IMR-90 (cell line): ENCODE data around the gene UNC13B. TPM values are rescaled to one million over a fixed set of nuclear protein-coding genes. Genes with fewer than 3 reads are reported as not detected.

Experiments
- ATAC-seq: fragments of 200-7000 bp; cut with Tn5 transposase; 2 replicates; pipeline ENCODE4 v1.9.1; 2020; ENCODE audit warnings: low read depth, mild to moderate bottlenecking, moderate library complexity
- BruUV-seq: library from RNA; stranded (reverse); fragments of 400-500 nt; replicated peaks from 2 replicates; lab custom pipeline; 2021; lab: Mats Ljungman, UMichigan
- CTCF ChIA-PET: fragments of 300-600 bp; formaldehyde crosslinking; extraction: SDS; loops from one replicate; lab custom pipeline; 2021; ENCODE audit warnings: antibody characterized with exemption; lab: Yijun Ruan, JAX
- POLR2A ChIA-PET: fragments of 300-600 bp; sonication (Branson Sonifier 250); formaldehyde crosslinking; loops from one replicate; lab custom pipeline; 2022; ENCODE audit warnings: antibody characterized with exemption; ENCODE audit not compliant: unreplicated experiment; lab: Charles Lee
- DNase-seq: peaks from one replicate; pipeline ENCODE4 v3.0.0; 2013
- H2AFZ ChIP-seq: replicated peaks from 2 replicates; pipeline ENCODE3; 2013; ENCODE audit warnings: low read length, mild to moderate bottlenecking; ENCODE audit not compliant: poor library complexity
- H2AK5ac ChIP-seq: 2 replicates; pipeline ENCODE4 v1.6.1; 2013; ENCODE audit warnings: low read depth, low read length, inconsistent platforms
- H2AK9ac ChIP-seq: replicated peaks from 2 replicates; pipeline ENCODE3; 2013; ENCODE audit warnings: mild to moderate bottlenecking, low read depth, low read length, moderate library complexity; ENCODE audit not compliant: poor library complexity
- H2BK120ac ChIP-seq: 2 replicates; pipeline ENCODE4 v1.6.1; 2013; ENCODE audit warnings: low read depth, low read length, inconsistent platforms
- H2BK15ac ChIP-seq: 3 replicates; pipeline ENCODE4 v1.6.1; 2013; ENCODE audit warnings: low read depth, low read length, inconsistent platforms
- H2BK20ac ChIP-seq: 2 replicates; pipeline ENCODE4 v1.6.1; 2013; ENCODE audit warnings: low read depth, mild to moderate bottlenecking, inconsistent platforms, low read length, moderate library complexity
- H2BK5ac ChIP-seq: 2 replicates; pipeline ENCODE4 v1.6.1; 2013; ENCODE audit warnings: mild to moderate bottlenecking, low read depth, low read length, inconsistent platforms; ENCODE audit not compliant: poor library complexity, severe bottlenecking
- H3K14ac ChIP-seq: replicated peaks from 2 replicates; pipeline ENCODE4 v1.6.1; 2013; ENCODE audit warnings: low read depth, low read length, inconsistent platforms
- H3K18ac ChIP-seq: 2 replicates; pipeline ENCODE4 v1.6.1; 2013; ENCODE audit warnings: low read depth, low read length, control low read depth
- H3K23ac ChIP-seq: 2 replicates; pipeline ENCODE4 v1.6.1; 2013; ENCODE audit warnings: low read depth, low read length, inconsistent platforms
- H3K27ac ChIP-seq: 2 replicates; pipeline ENCODE4 v1.5.1; 2013; ENCODE audit warnings: mild to moderate bottlenecking, control low read depth, low read length; ENCODE audit not compliant: insufficient read depth
- H3K27me3 ChIP-seq: 2 replicates; pipeline ENCODE4 v1.6.1; 2013; ENCODE audit warnings: low read length; ENCODE audit not compliant: control insufficient read depth, insufficient read depth
- H3K36me3 ChIP-seq: 2 replicates; pipeline ENCODE4 v1.6.1; 2013; ENCODE audit warnings: low read length, mixed read lengths; ENCODE audit not compliant: control insufficient read depth, insufficient read depth
- H3K4ac ChIP-seq: 2 replicates; pipeline ENCODE4 v1.6.1; 2013; ENCODE audit warnings: low read depth, low read length, inconsistent platforms
- H3K4me1 ChIP-seq: 2 replicates; pipeline ENCODE4 v1.6.1; 2013; ENCODE audit warnings: low read length, mixed read lengths; ENCODE audit not compliant: control insufficient read depth, insufficient read depth
- H3K4me2 ChIP-seq: 2 replicates; pipeline ENCODE4 v1.6.1; 2013; ENCODE audit warnings: low read depth, mild to moderate bottlenecking, control low read depth, low read length, moderate library complexity
- H3K4me3 ChIP-seq: 2 replicates; pipeline ENCODE4 v1.5.1; 2013; ENCODE audit warnings: low read depth, mild to moderate bottlenecking, control low read depth, low read length, moderate library complexity; ENCODE audit not compliant: insufficient read depth
- H3K56ac ChIP-seq: 2 replicates; pipeline ENCODE4 v1.6.1; 2013; ENCODE audit warnings: low read length, inconsistent platforms; ENCODE audit not compliant: insufficient read depth; ENCODE audit errors: extremely low read depth
- H3K79me1 ChIP-seq, 2 experiments: 2 replicates each; pipeline ENCODE4 v1.6.1; 2013; ENCODE audit warnings: low read length in 2 of 2, inconsistent platforms in 1 of 2, low read depth in 1 of 2
- H3K9ac ChIP-seq: 2 replicates; pipeline ENCODE4 v1.6.1; 2013; ENCODE audit warnings: low read depth, low read length, control low read depth
- H3K9me1 ChIP-seq: 2 replicates; pipeline ENCODE4 v1.6.1; 2013; ENCODE audit warnings: low read length, inconsistent platforms; ENCODE audit not compliant: insufficient read depth
- H3K9me3 ChIP-seq: 2 replicates; pipeline ENCODE4 v1.6.1; 2013; ENCODE audit warnings: low read length; ENCODE audit not compliant: control insufficient read depth, insufficient read depth
- H4K20me1 ChIP-seq: 2 replicates; pipeline ENCODE4 v1.6.1; 2013; ENCODE audit warnings: low read length, inconsistent platforms; ENCODE audit not compliant: insufficient read depth
- H4K5ac ChIP-seq: 2 replicates; pipeline ENCODE4 v1.6.1; 2013; ENCODE audit warnings: mild to moderate bottlenecking, low read depth, low read length, control low read depth
- H4K8ac ChIP-seq, 2 experiments: 2 replicates each; pipeline ENCODE4 v1.6.1; 2013; ENCODE audit warnings: low read depth in 2 of 2, low read length in 2 of 2, control low read depth in 1 of 2, inconsistent platforms in 1 of 2
- H4K91ac ChIP-seq: 2 replicates; pipeline ENCODE4 v1.6.1; 2013; ENCODE audit warnings: low read depth, low read length, inconsistent platforms; ENCODE audit not compliant: insufficient read depth
- BHLHE40 ChIP-seq: fragments of 150-350 bp; IDR thresholded peaks from 2 replicates; pipeline ENCODE4 v1.6.1; 2016; ENCODE audit warnings: mild to moderate bottlenecking, low read depth, low read length
- CEBPB ChIP-seq: IDR thresholded peaks from 2 replicates; pipeline ENCODE4 v1.6.1; 2012; ENCODE audit warnings: low read depth, low read length, improper control_type of control experiment
- CHD1 ChIP-seq: IDR thresholded peaks from 2 replicates; pipeline ENCODE4 v1.6.1; 2012; ENCODE audit warnings: low read depth, low read length, improper control_type of control experiment
- CTCF ChIP-seq: conservative IDR thresholded peaks from 2 replicates; pipeline ENCODE4 v1.5.1; 2012; ENCODE audit warnings: mild to moderate bottlenecking, low read depth, low read length, improper control_type of control experiment
- ELK1 ChIP-seq: fragments of 150-350 bp; IDR thresholded peaks from 2 replicates; pipeline ENCODE4 v1.6.1; 2016; ENCODE audit warnings: low read depth, mild to moderate bottlenecking, low read length, moderate library complexity, borderline replicate concordance
- FOS ChIP-seq: fragments of 150-350 bp; IDR thresholded peaks from 2 replicates; pipeline ENCODE4 v1.6.1; 2016; ENCODE audit warnings: low read depth, low read length
- MAFK ChIP-seq: IDR thresholded peaks from 2 replicates; pipeline ENCODE4 v1.6.1; 2012; ENCODE audit warnings: low read depth, low read length, improper control_type of control experiment
- MAZ ChIP-seq: IDR thresholded peaks from 2 replicates; pipeline ENCODE4 v1.6.1; 2012; ENCODE audit warnings: low read depth, mild to moderate bottlenecking, low read length, improper control_type of control experiment, moderate library complexity, borderline replicate concordance
- MXI1 ChIP-seq: IDR thresholded peaks from 2 replicates; pipeline ENCODE4 v1.6.1; 2012; ENCODE audit warnings: low read depth, mild to moderate bottlenecking, low read length, moderate library complexity, borderline replicate concordance
- NFE2L2 ChIP-seq: fragments of 150-350 bp; IDR thresholded peaks from 2 replicates; pipeline ENCODE4 v1.6.1; 2016; ENCODE audit warnings: low read depth, mild to moderate bottlenecking, low read length
- POLR2A ChIP-seq: IDR thresholded peaks from 2 replicates; pipeline ENCODE4 v1.6.1; 2012; ENCODE audit warnings: mild to moderate bottlenecking, low read depth, low read length
- RAD21 ChIP-seq: IDR thresholded peaks from 2 replicates; pipeline ENCODE4 v1.6.1; 2012; ENCODE audit warnings: low read length, improper control_type of control experiment
- RCOR1 ChIP-seq: IDR thresholded peaks from 2 replicates; pipeline ENCODE4 v1.6.1; 2012; ENCODE audit warnings: mild to moderate bottlenecking, low read length, improper control_type of control experiment; ENCODE audit not compliant: insufficient replicate concordance
- RFX5 ChIP-seq: IDR thresholded peaks from 2 replicates; pipeline ENCODE4 v1.8.0; 2012; ENCODE audit warnings: low read depth, mild to moderate bottlenecking, low read length, moderate library complexity
- SMC3 ChIP-seq: fragments of 150-350 bp; IDR thresholded peaks from 2 replicates; pipeline ENCODE4 v1.6.1; 2016; ENCODE audit warnings: low read depth, mild to moderate bottlenecking, antibody characterized with exemption, low read length, moderate library complexity
- USF2 ChIP-seq: fragments of 150-350 bp; IDR thresholded peaks from 2 replicates; pipeline ENCODE4 v1.6.1; 2017; ENCODE audit warnings: mild to moderate bottlenecking, antibody characterized with exemption, low read length, low read depth
- WGBS, 2 experiments: methylation state at CpG; one replicate each; pipeline versions ENCODE4 v1.1.5 to v1.1.7; 2013; ENCODE audit warnings: missing lambda C conversion rate in 2 of 2; ENCODE audit not compliant: insufficient read length in 1 of 2; ENCODE audit errors: extremely low coverage in 2 of 2; 5-methylcytosine and 5-hydroxymethylcytosine counted together
- dilution Hi-C: fragments of 300-500 bp; cut with HindIII; formaldehyde crosslinking; loops from one replicate; pipeline ENCODE4 v1.14.3; 2018; ENCODE audit warnings: low sequenced_read_pairs; ENCODE audit not compliant: unreplicated experiment
- in situ Hi-C: fragments of 300-500 bp; cut with MboI; formaldehyde crosslinking; loops from 3 replicates; pipeline ENCODE4 v1.14.3; 2019; ENCODE audit warnings: low sequenced_read_pairs, inconsistent platforms, mixed read lengths
- intact Hi-C: fragments of 100-400 bp; cut with micrococcal nuclease; formaldehyde crosslinking; loops from 2 replicates; pipeline ENCODE4 v1.10.0; 2022
- polyA plus RNA-seq, 3 experiments: library from polyadenylated mRNA; depleted of rRNA; stranded (reverse); fragments of >200 nt; gene quantifications; 2 replicates each; pipeline ENCODE4 v1.2.3, GENCODE V29; 2012; ENCODE audit warnings: low replicate concordance in 1 of 3
- total RNA-seq: library from RNA; depleted of rRNA; stranded (reverse); fragments of >200 nt; gene quantifications from 2 replicates; pipeline ENCODE4 v1.2.3, GENCODE V29; 2012

The UNC13B gene
- total and polyA plus RNA-seq, 2 of the 4 experiments (the other 2 are of a cell fraction), result 7.5 to 14.3 TPM

GRCh38 chr9:35407846-35408245, 246.0 kb downstream of the UNC13B start:
- CTCF ChIA-PET, result no interaction called here
- no peak overlapping the region for H3K14ac ChIP-seq
- no peak overlapping the region for H4K8ac ChIP-seq
- H3K4me1 ChIP-seq, result no peaks in the 10 kb centered on the region
- ATAC-seq (no peak), DNase-seq (no peak)
- H3K9me3 ChIP-seq, result no peaks in the 10 kb centered on the region
- H2AFZ ChIP-seq, result no peak overlapping the region
- no peak overlapping the region for H2AK9ac ChIP-seq
- H3K23ac ChIP-seq, result no peak overlapping the region
- H3K4me3 ChIP-seq, result no peak overlapping the region
- no peaks in the 10 kb centered on the region for H3K9me1 ChIP-seq
- WGBS, 2 experiments, result no CpG with 5 or more reads among the region's 3 CpGs
- H3K27ac ChIP-seq, result no peak overlapping the region
- TF ChIP-seq CTCF, result no peak
- no peak for TF ChIP-seq MXI1
- no peak for TF ChIP-seq MAFK
- TF ChIP-seq FOS, result no peak
- no peak for TF ChIP-seq POLR2A
- TF ChIP-seq MAZ, result no peak
- no peak for TF ChIP-seq CEBPB
- TF ChIP-seq USF2, result no peak
- no peak for TF ChIP-seq RAD21
- no peak for TF ChIP-seq RFX5
- TF ChIP-seq BHLHE40, result no peak
- no peak for TF ChIP-seq RCOR1
- no peak for TF ChIP-seq ELK1
- no peak for TF ChIP-seq NFE2L2
- no peak for TF ChIP-seq SMC3
- TF ChIP-seq CHD1, result no peak
- POLR2A ChIA-PET, result no interaction called here
- dilution Hi-C loops, result no loop called here
- in situ Hi-C loops, result no loop called here
- H3K56ac ChIP-seq, result no peak overlapping the region
- H2BK15ac ChIP-seq, result no peak overlapping the region
- H4K91ac ChIP-seq, result no peak overlapping the region
- peaks cover 7% of the 10 kb centered on the region for H3K36me3 ChIP-seq
- H3K18ac ChIP-seq, result no peak overlapping the region
- no peak overlapping the region for H3K9ac ChIP-seq
- no peak overlapping the region for H3K4me2 ChIP-seq
- no peaks in the 10 kb centered on the region for H4K20me1 ChIP-seq
- H3K79me1 ChIP-seq, result no peaks in the 10 kb centered on the region
- intact Hi-C loops, result no loop called here
- no peak overlapping the region for H3K4ac ChIP-seq
- no TSS peak for BruUV-seq
- no peak overlapping the region for H2BK5ac ChIP-seq
- no peak overlapping the region for H2BK120ac ChIP-seq
- H2BK20ac ChIP-seq, result no peak overlapping the region
- no peaks in the 10 kb centered on the region for H3K27me3 ChIP-seq
- no peak overlapping the region for H4K5ac ChIP-seq
- no peak overlapping the region for H2AK5ac ChIP-seq
